Measurements from ENCODE around the gene HES6. TPM values are rescaled to one million over a fixed set of nuclear protein-coding genes. Genes with fewer than 3 reads are reported as not detected.

HES6 gene
- total and polyA plus RNA-seq, 10 of the 15 experiments (the other 5 are each of a cell fraction or from before 2014, with no cell fraction given), result 0.11 to 1.7 (median 0.83) TPM

GRCh38 chr2:238270606-238271005 lies 30.8 kb upstream of the HES6 start:
- ChIA-PET RAD21 (ENCODE audit: unreplicated experiment) (no interaction called here), SMC1A (ENCODE audit: uncharacterized antibody, unreplicated experiment) (no interaction called here), CTCF (no interaction called here), POLR2A (no interaction called here)
- ATAC-seq, result no peak
- Histone ChIP-seq H3K4me3 (no peak overlapping the region), H3K27ac (ENCODE audit: control insufficient read depth, insufficient read depth) (no peak overlapping the region), H3K4me2 (ENCODE audit: control insufficient read depth, insufficient read depth) (no peak overlapping the region), H3K36me3 (ENCODE audit: control insufficient read depth in 2 of 2, insufficient read depth in 2 of 2, low read length in 1 of 2) (peaks cover 8 to 42% of the 10 kb centered on the region in 2 experiments; a peak in 3 of 4 replicates), H2AFZ (ENCODE audit: control insufficient read depth, low read depth, low read length) (no peak overlapping the region), H3K9ac (ENCODE audit: control insufficient read depth, insufficient read depth, low read length) (no peak overlapping the region), H3K79me2 (ENCODE audit: control insufficient read depth, insufficient read depth, low read length) (no peaks in the 10 kb centered on the region), H3K9me3 (replicated peaks; ENCODE audit: control insufficient read depth, insufficient read depth, low read length) (no peaks in the 10 kb centered on the region), H4K20me1 (ENCODE audit: control insufficient read depth, insufficient read depth) (no peaks in the 10 kb centered on the region), H3K4me1 (ENCODE audit: control insufficient read depth, insufficient read depth, low read length) (no peaks in the 10 kb centered on the region), H3K27me3 (replicated peaks in 1 of 2; ENCODE audit: control insufficient read depth in 2 of 2, insufficient read depth in 2 of 2, low read length in 1 of 2) (no peaks in the 10 kb centered on the region)
- 95% methylated on average over 9 of the region's 9 CpGs for WGBS (ENCODE audit: insufficient coverage, insufficient replicate concordance, low lambda C conversion rate, missing lambda C conversion rate)
- no TSS peak for BruUV-seq (replicated peaks)
- intact Hi-C loops (cut with micrococcal nuclease; ENCODE audit: unreplicated experiment) (no loop called here), in situ Hi-C loops (cut with MboI) (no loop called here)
- FAIRE-seq, result no peak
- no peak for DNase-seq (ENCODE audit: low read depth, low spot score)
- TF ChIP-seq RBBP5 (conservative IDR thresholded peaks at IDR 0.05) (no peak), ATF2 (IDR thresholded peaks at IDR 0.05; ENCODE audit: low read length) (no peak), IRF3 (IDR thresholded peaks at IDR 0.05) (no peak), PRDM15 (CRISPR knock-in tag; IDR thresholded peaks at IDR 0.05) (no peak), EP300 (IDR thresholded peaks at IDR 0.05; ENCODE audit: borderline replicate concordance in 1 of 2, control insufficient read depth in 1 of 2, low read depth in 2 of 2, low read length in 2 of 2) (no peak), IRF4 (IDR thresholded peaks at IDR 0.05; ENCODE audit: low read depth, low read length) (no peak), ZBTB4 (CRISPR knock-in tag; IDR thresholded peaks at IDR 0.05) (no peak), ZBED1 (IDR thresholded peaks at IDR 0.05; ENCODE audit: borderline replicate concordance) (no peak), CREB1 (IDR thresholded peaks at IDR 0.05; ENCODE audit: low read depth) (no peak), ZNF207 (IDR thresholded peaks at IDR 0.05; ENCODE audit: borderline replicate concordance) (no peak), NRF1 (conservative IDR thresholded peaks at IDR 0.05; ENCODE audit: low read depth, low read length) (no peak), MEF2A (IDR thresholded peaks at IDR 0.05; ENCODE audit: insufficient read depth, low read depth, low read length) (no peak), MYC (IDR thresholded peaks at IDR 0.05; ENCODE audit: insufficient read depth, insufficient read length, insufficient replicate concordance, low read length, severe bottlenecking) (no peak)

All from GM12878 (cell line).